ENCODE data around the gene TCF7L2.

GRCh38 chr10:112954974-112955581, 5.0 kb downstream of the TCF7L2 start:
- TF ChIP-seq CTCF (IDR thresholded peaks at IDR 0.05) (no peak), EP300 (IDR thresholded peaks at IDR 0.05) (no peak)

Data from stomach (tissue), 4 donors.